HTERT RPE-1 (cell line): ENCODE measurements around the gene CLN3.
"Not testable (repeated sequence)": the region's sequence is repeated elsewhere in the genome, so short reads cannot be mapped to it uniquely, and the experiment has no call there.

ENCODE experiments used
- in situ Hi-C: fragments of 300-500 bp; cut with MboI; formaldehyde crosslinking; loops from 4 replicates; pipeline ENCODE4 v1.14.3; 2020; ENCODE audit warnings: low sequenced_read_pairs

CLN3 gene

DNA sequence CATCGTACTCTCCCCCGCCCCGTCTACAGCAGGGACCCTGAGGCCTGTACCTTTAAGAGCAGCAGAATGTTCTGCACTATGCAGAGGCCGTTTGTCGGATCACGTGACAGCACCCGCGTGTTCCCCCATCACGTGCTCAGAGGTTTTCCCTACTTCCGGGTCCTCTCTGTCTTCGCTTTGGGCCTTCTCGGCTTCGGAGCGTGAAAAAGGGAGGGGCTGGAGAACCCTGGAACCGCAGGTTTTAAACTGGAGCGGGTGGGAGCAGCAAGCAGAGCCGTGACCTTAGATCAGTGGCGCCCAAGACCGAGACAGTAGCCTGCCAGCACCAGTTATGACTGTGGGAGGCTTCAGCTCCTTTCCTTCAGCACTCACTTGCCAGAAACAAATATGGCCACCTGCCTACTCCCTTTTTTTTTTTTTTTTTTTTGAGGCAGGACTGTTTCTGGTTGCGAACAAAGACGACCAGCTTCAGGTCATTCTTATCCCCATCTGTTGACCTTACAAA, at the start of gene CLN3:
Gene CLN3, minus strand, starts transcription at position 105 of the 505 bp plus-strand sequence. CDS start 315 bp downstream, outside the sequence.
- in situ Hi-C loops = no loop called here

DNA sequence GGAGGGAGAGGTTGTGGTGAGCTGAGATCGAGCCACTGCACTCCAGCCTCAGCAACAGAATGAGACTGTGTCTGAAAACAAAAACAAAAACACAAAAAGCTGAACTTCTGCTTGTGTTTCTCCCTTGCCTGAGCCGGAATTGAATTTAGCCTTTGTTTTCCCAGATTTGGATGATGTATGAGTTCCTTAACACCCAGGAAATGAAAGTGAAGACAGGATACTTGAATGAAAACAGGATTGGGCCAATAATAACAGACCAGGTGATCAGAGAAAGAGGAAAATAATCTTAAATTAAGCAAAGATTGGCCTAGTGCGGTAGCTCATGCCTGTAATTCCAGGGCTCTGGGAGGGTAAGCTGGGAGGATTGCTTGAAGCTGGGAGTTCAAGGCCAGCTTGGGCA, 48.5 kb upstream of the CLN3 start:
- in situ Hi-C loops = no loop called here

DNA sequence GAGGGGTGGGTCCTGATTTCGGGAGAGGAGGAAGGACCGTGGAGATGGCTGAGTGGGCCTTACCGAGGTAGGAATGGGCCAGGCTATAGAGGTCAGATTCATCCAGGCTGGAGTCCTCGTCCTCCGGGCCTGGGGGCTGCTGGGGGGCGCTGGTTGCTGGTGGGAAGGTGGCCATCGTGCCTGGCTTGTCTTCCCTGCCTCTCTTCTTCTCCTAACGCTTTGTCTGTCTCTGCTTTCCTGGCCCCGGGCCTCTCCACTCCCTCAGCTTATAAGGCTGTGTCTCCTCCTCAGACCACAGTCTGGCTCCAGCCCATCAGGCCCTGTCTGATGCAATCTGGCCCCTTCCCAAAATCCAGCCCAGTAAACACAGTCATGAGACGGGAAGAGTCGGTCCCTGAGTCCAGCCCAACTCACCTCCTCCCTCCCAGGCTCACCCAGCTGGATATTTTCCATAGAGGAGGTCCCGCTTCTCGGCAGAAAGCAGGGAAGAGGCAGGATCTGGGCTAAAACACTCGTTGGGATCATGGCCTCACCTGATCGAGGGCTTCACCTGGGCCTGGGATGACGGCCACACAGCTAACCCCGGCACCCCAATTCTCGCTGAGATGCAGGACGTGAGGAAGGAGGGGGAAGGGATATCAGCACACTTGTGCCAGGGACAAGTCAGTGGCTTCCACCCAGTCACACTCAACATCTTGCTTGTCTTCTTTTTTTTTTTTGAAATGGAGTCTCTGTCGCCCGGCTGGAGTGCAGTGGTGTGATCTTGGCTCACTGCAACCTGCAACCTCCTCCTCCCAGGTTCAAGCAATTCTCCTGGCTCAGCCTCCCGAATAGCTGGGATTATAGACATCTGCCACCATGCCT, 47.1 kb upstream of the CLN3 start, which contains the start of gene NUPR1:
Gene NUPR1, minus strand, starts transcription at position 242 of the 864 bp plus-strand sequence. Its CDS starts 67 bp downstream, at position 175.
- in situ Hi-C loops = no loop called here

DNA sequence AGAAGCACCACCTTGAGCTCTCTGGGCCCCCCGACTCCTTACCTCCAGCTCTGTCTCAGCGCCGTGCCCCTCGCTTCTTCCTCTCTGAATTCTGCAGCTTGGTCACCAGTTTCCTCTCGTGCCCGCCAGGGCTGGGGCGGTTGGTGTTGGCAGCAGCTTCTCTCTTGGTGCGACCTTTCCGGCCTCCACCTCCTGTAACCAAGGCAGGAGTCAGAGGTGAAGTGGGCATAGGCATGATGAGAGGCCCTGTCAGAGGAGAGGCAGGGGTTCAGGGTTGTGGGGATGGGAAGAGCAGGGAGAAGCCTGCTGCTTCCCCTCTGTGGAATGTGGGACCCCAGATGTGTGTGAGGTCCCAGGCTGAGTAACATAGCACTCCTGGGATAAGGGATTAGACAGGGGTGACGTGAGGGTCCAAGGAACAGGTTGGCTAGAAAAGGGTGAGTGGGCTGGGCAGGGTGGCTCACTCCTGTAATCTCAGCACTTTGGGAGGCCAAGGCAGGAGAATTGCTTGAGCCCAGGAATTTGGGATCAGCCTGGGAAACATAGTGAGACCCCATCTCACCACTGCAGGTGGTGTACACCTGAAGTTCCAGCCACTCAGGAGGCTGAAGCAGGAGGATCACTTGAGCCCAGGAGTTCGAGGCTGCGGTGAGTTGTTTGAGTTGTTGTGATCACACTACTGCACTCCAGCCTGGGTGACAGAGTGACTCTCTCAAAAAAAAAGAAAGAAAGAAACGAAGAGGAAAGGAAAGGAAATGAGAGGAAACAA, 46.3 kb upstream of the CLN3 start:
- in situ Hi-C loops = no loop called here

DNA sequence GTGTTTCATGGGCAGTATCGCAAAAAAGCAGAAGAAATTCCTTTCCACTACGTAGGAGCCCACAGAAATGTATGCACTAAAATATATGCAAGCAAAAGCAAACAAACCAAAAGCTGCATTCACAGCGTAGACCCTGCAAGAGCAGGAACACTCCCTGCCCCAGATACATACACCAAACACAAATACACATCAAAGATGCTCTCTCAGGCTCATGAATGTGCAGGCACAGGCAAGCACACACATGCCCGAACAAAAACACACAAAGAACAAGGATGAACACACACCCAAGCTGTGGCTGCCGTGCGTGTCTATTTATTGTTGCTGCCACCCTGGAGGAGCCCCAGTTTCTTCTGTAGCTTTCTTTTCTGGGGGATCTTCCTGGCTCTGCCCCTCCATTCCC, 45.2 kb upstream of the CLN3 start:
- in situ Hi-C loops = no loop called here

DNA sequence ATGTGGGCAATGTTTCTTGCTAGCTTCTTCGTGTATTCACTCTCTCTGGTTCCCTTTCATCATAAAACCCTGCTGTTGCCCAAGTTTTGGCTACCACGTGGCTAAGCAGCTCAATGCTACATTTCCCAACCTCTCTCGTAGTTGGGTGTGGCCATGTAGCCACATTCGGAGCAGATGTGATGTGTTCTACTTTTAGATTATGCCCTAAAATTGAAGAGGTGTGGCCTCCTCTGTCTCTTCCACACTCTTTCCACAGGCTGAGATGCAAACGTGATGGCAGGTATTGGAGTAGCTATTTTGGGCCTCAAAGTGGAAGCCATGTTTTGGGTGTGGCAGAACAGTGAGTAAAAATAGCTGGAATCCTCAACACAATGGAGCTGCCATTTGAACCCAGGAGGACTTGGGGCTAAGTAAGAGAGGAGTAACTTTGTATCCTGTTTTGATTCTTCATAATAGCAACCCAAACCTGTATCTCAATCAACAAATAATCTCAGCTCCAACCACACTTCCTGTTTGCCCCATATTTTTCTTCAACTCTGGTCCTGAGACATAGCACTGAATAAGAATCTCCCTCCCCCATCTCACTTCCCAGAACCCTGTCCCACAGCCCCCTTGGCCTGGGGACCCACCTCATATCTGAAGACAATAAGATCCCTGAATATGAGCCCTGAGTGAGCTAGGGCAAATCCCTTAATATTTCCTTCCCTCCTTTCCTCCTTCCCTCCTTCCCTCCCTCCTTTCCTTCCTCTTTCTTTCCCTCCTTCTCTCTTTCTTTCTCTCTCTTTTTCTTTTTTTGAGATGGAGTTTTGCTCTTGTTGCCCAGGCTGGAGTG, 42.9 kb upstream of the CLN3 start:
- in situ Hi-C loops = no loop called here

DNA sequence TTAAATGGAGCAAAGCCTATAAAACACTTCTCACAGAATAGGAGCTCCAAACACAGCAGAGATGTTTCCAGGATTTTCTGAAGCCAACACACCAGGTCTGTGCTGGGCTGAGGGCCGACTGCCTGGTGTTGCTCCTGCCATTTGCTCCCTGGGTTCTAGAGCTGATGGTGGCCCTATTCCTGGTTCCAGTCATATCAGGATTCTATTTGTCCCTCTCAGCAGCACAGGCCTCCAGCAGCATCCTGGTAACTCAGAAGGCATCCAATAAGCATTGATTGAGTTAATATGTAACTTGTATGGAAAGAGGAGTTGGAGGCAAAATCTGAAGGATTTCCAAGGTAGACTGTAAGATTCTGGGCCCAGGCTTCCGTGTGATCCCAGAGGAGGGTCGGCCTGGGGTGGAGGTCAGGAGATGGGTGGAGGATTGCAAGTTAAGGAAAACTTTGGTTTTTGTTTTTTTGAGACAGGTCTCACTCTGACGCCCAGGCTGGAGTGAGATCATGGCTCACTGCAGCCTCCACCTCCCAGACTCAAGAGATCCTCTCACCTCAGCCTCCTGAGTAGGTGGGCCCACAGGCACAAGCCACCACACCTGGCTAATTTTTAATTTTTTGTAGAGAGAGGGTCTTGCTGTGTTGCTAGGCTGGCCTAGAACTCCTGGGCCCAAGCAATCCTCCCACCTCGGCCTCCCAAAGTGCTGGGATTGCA, 41.2 kb upstream of the CLN3 start:
- in situ Hi-C loops = no loop called here

DNA sequence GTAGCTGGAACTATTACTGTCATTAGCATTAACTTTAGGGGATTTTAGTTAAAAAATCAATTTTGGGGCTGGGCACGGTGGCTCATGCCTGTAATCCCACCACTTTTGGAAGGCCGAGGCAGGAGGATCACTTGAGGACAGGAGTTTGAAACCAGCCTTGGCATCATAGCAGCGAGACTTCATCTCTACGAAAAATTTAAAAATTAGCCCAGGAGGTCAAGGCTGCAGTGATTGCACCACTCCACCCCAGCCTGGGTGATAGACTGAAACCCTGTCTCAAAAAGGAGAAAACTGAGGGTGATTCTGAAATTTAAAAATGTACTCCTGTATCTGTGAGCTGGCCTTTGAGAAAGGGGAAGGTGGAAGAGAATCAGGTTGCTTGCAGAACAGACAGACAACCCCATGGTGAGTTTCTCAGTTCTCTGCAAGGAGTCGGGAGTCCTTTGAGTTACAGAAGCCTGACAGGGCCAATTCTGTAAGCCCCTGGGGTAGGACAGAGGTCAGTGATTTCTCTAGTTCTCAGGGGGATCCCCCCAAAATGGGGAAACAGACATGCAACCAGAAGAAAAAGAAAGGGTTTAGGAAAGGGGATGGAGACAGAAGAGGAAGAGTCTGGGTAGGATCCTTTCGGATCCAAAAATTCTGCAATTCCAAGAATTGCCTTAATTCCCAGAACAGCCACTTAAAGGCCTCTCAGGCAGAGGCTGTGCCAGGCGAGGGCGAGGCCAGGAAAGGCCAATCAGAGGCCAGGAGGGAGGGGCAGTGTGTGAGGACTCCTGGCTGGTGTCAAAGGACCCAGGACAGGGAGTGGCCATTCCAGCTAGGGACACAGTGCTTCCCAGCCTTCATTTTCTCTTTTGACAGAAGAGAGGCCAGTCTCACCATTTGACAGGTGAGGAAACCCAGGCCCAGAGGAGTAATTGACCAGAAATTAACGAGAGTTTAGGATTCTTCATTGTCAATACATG, 40.2 kb upstream of the CLN3 start:
- in situ Hi-C loops = no loop called here

DNA sequence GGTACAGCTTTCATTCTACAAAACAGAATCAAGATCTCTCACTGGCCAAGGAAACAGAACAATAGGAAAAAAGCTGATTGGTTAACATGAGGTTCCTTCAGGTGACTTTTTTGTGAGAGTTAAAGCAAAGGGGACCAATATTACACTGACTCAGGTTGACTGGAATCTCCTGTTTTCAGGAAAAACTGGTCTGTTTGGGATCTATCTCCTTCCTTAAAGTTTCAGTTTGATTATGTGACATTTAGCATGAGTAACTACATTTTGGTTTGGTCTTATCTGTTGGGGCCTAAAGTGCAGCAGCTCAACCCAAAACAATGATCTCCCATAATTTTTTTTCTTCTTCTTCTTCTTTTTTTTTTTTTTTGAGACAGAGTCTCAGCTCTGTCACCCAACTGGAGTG, 37.2 kb upstream of the CLN3 start:
- in situ Hi-C loops = no loop called here

DNA sequence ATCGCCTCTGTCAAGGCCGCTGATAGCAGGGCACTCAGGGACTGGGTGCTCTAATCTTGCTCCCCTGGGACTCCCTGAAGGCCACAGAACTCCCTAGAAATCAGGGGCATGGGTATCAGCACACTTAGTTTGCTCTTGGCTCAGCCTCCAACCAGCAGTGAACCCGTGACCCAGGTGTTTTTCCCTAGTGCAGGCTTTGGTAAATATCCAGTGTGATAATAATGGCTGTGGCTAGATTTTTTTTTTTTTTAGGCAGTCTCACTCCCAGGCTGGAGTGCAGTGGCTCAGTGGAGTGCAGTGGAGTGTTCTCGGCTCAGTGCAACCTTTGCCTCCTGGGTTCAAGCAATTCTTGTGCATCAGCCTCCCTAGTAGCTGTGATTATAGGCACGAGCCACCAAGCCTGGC, 36.6 kb upstream of the CLN3 start:
- in situ Hi-C loops = no loop called here

DNA sequence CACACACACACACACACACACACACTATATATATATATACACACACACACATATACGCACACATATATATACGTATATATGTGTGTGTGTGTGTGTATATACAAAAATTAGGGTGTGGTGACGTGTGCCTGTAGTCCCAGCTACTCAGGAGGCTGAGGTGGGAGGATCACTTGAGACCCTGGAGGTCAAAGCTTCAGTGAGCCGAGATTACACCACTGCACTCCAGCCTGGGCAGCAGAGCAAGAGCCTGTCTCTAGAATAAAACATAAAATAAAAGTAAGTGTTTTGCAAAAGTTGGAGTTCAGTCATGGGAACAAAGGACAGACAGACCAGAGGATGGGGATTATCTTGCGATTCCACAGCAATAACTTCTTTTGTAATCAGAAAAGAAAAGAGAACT, 36.1 kb upstream of the CLN3 start:
- in situ Hi-C loops = no loop called here

DNA sequence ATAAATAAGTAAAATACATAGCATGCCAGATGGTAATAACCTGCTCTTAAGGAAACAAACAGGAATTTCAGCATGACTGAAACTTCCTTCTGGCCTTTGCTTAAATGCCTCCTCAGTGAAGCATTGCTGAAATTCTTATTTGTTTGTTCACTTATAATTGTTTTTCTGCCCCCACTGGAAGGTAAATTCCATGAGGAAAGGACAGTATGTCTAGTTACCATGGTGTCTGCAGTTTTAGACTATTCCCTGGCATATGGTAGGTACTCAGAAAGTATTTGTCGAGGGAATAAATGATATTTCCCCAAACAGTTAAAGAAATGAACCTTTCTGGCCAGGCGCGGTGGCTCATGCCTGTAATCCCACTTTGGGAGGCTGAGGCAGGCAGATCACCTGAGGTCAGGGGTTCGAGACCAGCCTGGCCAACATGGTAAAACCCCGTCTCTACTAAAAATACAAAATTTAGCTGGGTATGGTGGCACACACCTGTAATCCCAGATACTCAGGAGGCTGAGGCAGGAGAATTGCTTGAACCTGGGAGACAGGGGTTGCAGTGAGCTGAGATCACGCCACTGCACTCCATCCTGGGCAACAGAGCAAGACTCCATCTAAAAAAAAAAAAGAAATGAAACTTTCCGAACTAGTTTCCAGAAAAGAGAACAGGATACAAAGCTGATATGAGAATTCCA, 35.4 kb upstream of the CLN3 start:
- in situ Hi-C loops = not testable (repeated sequence)

DNA sequence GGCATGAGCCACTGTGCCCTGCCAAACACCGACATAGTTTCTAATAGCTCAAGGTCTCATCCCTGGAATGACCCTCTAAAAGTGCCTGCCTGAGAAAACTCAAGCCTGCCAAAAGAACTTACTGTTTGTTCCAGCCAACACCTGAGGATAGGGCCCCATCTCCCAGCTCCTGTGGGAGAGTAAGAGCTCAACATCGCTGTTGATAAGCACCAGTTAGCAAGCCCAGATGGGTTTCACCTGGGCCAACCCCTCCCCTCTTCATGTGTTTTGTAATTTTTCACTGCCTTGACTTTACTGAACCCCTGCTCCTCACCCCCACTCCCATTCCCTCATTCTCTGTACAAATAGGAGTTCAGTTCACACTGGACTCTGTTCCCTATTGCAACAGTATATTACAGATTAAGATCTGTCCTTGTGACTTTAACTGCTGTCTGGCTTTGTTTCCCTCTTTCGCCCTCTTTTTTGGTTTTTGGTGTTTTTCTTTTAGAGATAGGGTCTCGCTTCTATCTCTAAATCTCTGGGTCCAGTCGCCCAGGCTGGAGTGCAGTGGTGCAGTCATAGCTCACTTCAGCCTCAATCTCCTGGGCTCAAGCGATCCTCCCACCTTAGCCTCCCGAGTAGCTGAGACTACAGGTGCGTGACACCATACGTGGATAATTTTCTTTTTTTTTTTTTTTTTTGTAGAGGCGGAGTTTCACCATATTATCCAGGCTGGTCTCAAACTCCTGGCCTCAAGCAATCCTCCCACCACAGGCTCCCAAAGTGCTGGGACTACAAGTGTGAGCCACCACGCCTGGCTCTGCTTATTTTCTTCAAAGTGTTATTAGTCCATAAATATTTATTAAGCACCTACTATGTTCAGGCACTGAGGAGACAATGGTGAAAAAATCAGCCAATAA, 34.6 kb upstream of the CLN3 start:
- in situ Hi-C loops = no loop called here

DNA sequence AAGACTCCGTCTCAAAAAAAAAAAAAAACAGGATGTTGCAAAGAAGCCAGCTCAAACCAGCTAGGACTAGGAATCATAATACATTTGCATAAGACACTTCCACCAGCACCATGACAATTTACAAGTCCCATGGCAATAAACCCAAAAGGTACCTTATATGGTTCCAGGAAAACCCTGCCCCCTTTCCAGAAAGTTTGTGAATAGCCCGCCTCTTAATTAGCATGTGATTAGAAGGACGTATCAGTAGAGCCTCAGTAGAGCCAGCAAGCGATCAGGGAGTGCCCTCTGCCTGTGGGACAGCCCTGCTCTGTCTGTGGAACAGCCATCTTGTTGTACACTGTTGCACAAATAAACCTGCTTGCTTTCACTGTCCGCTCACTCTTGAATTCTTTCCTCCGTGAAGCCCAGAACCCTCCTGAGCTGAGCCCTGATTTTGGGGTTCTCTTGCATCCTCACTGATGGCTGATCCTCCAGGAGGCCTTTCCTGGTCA, 32.9 kb upstream of the CLN3 start:
- in situ Hi-C loops = no loop called here

DNA sequence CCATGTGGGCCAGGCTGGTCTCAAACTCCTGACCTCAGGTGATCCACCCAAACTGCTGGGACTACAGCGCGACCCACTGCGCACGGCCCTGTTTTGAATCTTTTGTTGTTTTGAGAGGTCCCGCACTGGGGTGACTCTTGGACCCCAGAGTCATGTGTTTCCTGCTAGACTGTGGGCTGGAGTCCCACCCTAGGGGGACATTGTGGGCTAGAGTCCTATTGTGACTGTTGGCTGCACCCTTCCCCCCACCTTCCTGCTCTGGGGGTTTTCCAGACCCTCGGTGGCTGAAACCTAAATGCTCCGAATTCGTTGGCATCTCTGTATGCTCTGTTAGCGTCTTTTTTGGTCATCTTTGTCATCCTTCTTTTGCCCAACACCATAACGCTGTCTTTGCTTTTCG, 30.9 kb upstream of the CLN3 start:
- in situ Hi-C loops = no loop called here

DNA sequence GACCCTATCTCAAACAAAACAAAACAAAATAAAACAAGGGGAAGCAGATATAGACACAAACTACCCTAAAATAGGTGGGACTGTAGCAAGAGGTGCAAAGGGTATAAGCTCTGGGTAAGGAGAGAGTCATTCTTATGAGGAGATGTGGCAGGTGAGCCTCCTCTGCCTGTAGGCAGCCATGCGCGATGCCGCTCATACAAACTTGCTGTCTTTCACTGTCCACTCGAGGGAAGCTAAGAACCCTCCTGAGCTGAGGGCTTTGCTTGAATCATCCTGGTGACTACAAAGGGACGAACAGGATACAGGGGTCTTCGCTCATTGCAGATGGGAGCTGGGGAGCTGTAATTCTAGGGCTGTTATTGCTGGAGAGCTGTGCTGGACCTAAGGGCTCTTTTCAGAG, 29.6 kb upstream of the CLN3 start:
- in situ Hi-C loops = no loop called here

DNA sequence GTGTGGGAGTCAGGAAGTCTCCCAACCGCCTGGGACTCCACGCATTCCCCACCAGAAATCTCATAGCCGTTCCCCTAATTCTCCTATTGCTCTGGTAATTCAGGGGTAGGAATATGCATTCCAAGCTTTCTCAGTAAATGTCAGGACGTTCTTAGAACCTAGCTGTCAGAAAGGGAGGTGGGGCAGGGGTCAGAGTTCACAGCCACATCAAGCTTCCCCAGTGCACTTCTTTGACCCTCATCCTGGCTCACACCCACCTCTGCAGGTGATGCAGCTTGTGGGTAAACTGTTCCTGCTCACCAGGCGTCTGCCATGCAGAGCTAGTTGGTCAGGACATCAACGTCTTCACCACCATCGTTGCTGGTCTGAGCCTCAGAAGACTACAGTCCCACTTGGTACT, 28.8 kb upstream of the CLN3 start:
- in situ Hi-C loops = no loop called here
